Thyroid gland (tissue), 4 donors: ENCODE results near the gene TFR2. TPM values are rescaled to one million over a fixed set of nuclear protein-coding genes. Genes with fewer than 3 reads are reported as not detected.

Experiments used
- DNase-seq, 2 donors: peaks; one replicate each; pipeline ENCODE4 v3.0.0-alpha.2; 2019
- H3K27ac ChIP-seq, 3 donors: fragments of 200-600 bp; sonication (generic); 1 replicate in 2 of 3; 2 replicates in 1 of 3; pipeline ENCODE4 v1.5.1; 2016 to 2019; ENCODE audit warnings: mild to moderate bottlenecking in 1 of 3, moderate library complexity in 1 of 3
- H3K27me3 ChIP-seq: fragments of 200-600 bp; sonication (generic); one replicate; pipeline ENCODE4 v1.5.1; 2019
- H3K36me3 ChIP-seq, 2 donors: fragments of 200-600 bp; sonication (generic); one replicate each; pipeline ENCODE4 v1.5.1; 2016 to 2019
- H3K4me1 ChIP-seq, 2 donors: fragments of 200-600 bp; sonication (generic); one replicate each; pipeline ENCODE4 v1.5.1; 2017 to 2019
- H3K4me3 ChIP-seq, 3 donors: fragments of 200-600 bp; sonication (generic); replicated peaks in 1 of 3; 1 replicate in 2 of 3; 2 replicates in 1 of 3; pipeline ENCODE4 v1.5.1; 2016; ENCODE audit warnings: mild to moderate bottlenecking in 1 of 3
- H3K9me3 ChIP-seq: fragments of 200-600 bp; sonication (generic); one replicate; pipeline ENCODE4 v1.5.1; 2017
- POLR2A ChIP-seq, 2 donors: fragments of 450-650 bp; IDR thresholded peaks; one replicate each; pipeline ENCODE4 v1.6.1; 2017; ENCODE audit warnings: antibody characterized with exemption in 2 of 2, mild to moderate bottlenecking in 2 of 2, moderate library complexity in 1 of 2
- WGBS, 2 donors: methylation state at CpG; one replicate each; pipeline ENCODE4 v1.1.5; 2017; 5-methylcytosine and 5-hydroxymethylcytosine counted together
- intact Hi-C: fragments of 100-400 bp; cut with DNase I; formaldehyde crosslinking; loops from one replicate; pipeline ENCODE4 v1.15.1; 2023
- total RNA-seq, 4 donors: library from RNA; depleted of rRNA; stranded (reverse); fragments of >200 nt; gene quantifications; one replicate each; pipeline ENCODE4 v1.2.3, GENCODE V29; 2016
- TF ChIP-seq, protein P1 (sequence below), 6 experiments: fragments of 200-600 bp in 3 of 6; fragments of 450-650 bp in 3 of 6; sonication (generic) in 3 of 6; IDR thresholded peaks; one replicate each; pipeline ENCODE4 v1.5.1; 2016 to 2019; ENCODE audit warnings: antibody characterized with exemption in 6 of 6, mild to moderate bottlenecking in 2 of 6, inconsistent platforms in 1 of 6, moderate library complexity in 1 of 6

Gene TFR2
- total RNA-seq, 4 donors from 2014 or later: 0.22 to 0.27 TPM; not detected in 2

- H3K36me3 ChIP-seq: peaks cover 67 to 71% of the 10 kb centered on the region in 2 donors
- no peak for DNase-seq
- intact Hi-C loops: loop anchor here (5.0 to 10.0 kb wide), 2 partner anchors 120 to 222 kb away; partner anchors contain the start of gene SPACDR
- no peak for TF ChIP-seq POLR2A (IDR thresholded peaks at IDR 0.05)
- TF ChIP-seq, protein P1, sequence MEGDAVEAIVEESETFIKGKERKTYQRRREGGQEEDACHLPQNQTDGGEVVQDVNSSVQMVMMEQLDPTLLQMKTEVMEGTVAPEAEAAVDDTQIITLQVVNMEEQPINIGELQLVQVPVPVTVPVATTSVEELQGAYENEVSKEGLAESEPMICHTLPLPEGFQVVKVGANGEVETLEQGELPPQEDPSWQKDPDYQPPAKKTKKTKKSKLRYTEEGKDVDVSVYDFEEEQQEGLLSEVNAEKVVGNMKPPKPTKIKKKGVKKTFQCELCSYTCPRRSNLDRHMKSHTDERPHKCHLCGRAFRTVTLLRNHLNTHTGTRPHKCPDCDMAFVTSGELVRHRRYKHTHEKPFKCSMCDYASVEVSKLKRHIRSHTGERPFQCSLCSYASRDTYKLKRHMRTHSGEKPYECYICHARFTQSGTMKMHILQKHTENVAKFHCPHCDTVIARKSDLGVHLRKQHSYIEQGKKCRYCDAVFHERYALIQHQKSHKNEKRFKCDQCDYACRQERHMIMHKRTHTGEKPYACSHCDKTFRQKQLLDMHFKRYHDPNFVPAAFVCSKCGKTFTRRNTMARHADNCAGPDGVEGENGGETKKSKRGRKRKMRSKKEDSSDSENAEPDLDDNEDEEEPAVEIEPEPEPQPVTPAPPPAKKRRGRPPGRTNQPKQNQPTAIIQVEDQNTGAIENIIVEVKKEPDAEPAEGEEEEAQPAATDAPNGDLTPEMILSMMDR (IDR thresholded peaks at IDR 0.05): no peak
- peaks cover 13 to 27% of the 10 kb centered on the region in 2 donors for H3K4me1 ChIP-seq
- WGBS, 2 donors: 95 to 98% methylated on average over 15 to 17 of the region's 17 CpGs
- H3K27me3 ChIP-seq: no peaks in the 10 kb centered on the region
- H3K4me3 ChIP-seq: no peak overlapping the region
- H3K27ac ChIP-seq: no peak overlapping the region
- no peaks in the 10 kb centered on the region for H3K9me3 ChIP-seq
Measured at GRCh38 chr7:100686822-100687211, 45.5 kb upstream of the TFR2 start.

DNA sequence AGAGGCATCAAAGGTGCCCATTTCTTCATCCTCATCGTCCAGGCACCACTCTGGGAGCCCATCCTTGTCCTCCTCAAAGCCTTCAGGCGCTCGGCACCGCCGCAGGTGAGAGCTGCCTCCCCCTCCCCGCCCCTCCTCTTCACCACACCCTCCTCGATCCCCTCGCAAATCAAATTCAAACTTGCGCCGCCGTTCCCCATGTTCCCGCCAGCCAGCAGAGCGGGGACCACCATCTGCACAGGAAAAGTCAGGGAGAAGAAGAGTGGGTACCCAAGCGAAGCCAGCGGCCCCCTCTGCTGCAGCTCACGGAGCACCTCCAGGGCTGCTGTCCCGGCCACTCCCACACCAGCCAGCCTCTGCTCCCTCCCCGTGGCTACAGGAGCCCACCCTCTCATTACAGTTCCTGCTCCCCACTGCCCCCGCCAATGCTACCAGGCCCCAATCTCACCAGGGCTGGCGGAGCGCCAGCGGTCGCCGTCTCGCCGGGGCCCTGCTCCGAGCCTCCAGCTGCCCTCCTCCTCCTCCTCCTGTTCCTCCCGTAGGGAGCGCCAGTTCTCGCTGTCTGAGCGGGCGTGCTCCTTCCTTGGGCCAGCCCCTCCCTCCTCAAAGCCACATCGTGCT lies 45.0 kb upstream of the TFR2 start:
- H3K4me1 ChIP-seq: peaks cover 8 to 22% of the 10 kb centered on the region in 2 donors
- TF ChIP-seq, protein P1 (IDR thresholded peaks at IDR 0.05): no peak
- TF ChIP-seq POLR2A (IDR thresholded peaks at IDR 0.05): no peak
- no peak overlapping the region for H3K27ac ChIP-seq
- no peaks in the 10 kb centered on the region for H3K27me3 ChIP-seq
- intact Hi-C loops: loop anchor here (5.0 to 10.0 kb wide), 2 partner anchors 119 to 222 kb away; partner anchors contain the start of gene SPACDR
- H3K9me3 ChIP-seq: no peaks in the 10 kb centered on the region
- 84 to 89% methylated on average over 31 to 33 of the region's 33 CpGs for WGBS, 2 donors
- no peak overlapping the region for H3K4me3 ChIP-seq
- no peak for DNase-seq
- H3K36me3 ChIP-seq: peaks cover 71 to 76% of the 10 kb centered on the region in 2 donors

GRCh38 chr7:100685631-100686145 lies 44.3 kb upstream of the TFR2 start:
- H3K27me3 ChIP-seq: no peaks in the 10 kb centered on the region
- no peaks in the 10 kb centered on the region for H3K9me3 ChIP-seq
- peaks cover 4 to 16% of the 10 kb centered on the region in 2 donors for H3K4me1 ChIP-seq
- H3K4me3 ChIP-seq: no peak overlapping the region
- no peak overlapping the region for H3K27ac ChIP-seq
- intact Hi-C loops: loop anchor here (5.0 to 10.0 kb wide), 2 partner anchors 118 to 221 kb away; partner anchors contain the start of gene SPACDR
- WGBS, 2 donors: 87 to 96% methylated on average over 9 to 16 of the region's 17 CpGs
- DNase-seq: no peak
- peaks cover 71 to 76% of the 10 kb centered on the region in 2 donors for H3K36me3 ChIP-seq
- TF ChIP-seq, protein P1 (IDR thresholded peaks at IDR 0.05): no peak
- no peak for TF ChIP-seq POLR2A (IDR thresholded peaks at IDR 0.05)

GRCh38 chr7:100685049-100685605 lies 43.8 kb upstream of the TFR2 start:
- WGBS, 2 donors: 89 to 94% methylated on average over 15 to 18 of the region's 18 CpGs
- Histone ChIP-seq H3K27ac (no peak overlapping the region), H3K4me3 (no peak overlapping the region), H3K4me1 (peaks cover 3 to 11% of the 10 kb centered on the region in 2 donors), H3K9me3 (no peaks in the 10 kb centered on the region), H3K27me3 (no peaks in the 10 kb centered on the region), H3K36me3 (peaks cover 71 to 76% of the 10 kb centered on the region in 2 donors)
- TF ChIP-seq, protein P1 (IDR thresholded peaks at IDR 0.05): no peak
- TF ChIP-seq POLR2A (IDR thresholded peaks at IDR 0.05): no peak
- intact Hi-C loops: loop anchor here (5.0 to 10.0 kb wide), 2 partner anchors 118 to 220 kb away; partner anchors contain the start of gene SPACDR
- no peak for DNase-seq
